ENCODE measurements around the gene ZBTB46.
A peak's percentile ranks its signal among the peaks of the same experiment; 100 is the strongest.
"Not testable (repeated sequence)": the region's sequence is repeated elsewhere in the genome, so short reads cannot be mapped to it uniquely, and the experiment has no call there.

The ZBTB46 gene, protein sequence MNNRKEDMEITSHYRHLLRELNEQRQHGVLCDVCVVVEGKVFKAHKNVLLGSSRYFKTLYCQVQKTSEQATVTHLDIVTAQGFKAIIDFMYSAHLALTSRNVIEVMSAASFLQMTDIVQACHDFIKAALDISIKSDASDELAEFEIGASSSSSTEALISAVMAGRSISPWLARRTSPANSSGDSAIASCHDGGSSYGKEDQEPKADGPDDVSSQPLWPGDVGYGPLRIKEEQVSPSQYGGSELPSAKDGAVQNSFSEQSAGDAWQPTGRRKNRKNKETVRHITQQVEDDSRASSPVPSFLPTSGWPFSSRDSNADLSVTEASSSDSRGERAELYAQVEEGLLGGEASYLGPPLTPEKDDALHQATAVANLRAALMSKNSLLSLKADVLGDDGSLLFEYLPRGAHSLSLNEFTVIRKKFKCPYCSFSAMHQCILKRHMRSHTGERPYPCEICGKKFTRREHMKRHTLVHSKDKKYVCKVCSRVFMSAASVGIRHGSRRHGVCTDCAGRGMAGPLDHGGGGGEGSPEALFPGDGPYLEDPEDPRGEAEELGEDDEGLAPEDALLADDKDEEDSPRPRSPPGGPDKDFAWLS

GRCh38 chr20:63830841-63831588 is at the start of gene ZBTB46:
Gene ZBTB46, minus strand, starts transcription at chr20:63831264. Its CDS starts 40,507 bp downstream, at chr20:63790757.
- peak; percentile 99 for DNase-seq (ENCODE audit: low spot score)

GRCh38 chr20:63878899-63879663 is 48.0 kb upstream of the ZBTB46 start:
- DNase-seq (ENCODE audit: low spot score): no peak

GRCh38 chr20:63877755-63878470 is 46.8 kb upstream of the ZBTB46 start:
- DNase-seq (ENCODE audit: low spot score): no peak

DNA sequence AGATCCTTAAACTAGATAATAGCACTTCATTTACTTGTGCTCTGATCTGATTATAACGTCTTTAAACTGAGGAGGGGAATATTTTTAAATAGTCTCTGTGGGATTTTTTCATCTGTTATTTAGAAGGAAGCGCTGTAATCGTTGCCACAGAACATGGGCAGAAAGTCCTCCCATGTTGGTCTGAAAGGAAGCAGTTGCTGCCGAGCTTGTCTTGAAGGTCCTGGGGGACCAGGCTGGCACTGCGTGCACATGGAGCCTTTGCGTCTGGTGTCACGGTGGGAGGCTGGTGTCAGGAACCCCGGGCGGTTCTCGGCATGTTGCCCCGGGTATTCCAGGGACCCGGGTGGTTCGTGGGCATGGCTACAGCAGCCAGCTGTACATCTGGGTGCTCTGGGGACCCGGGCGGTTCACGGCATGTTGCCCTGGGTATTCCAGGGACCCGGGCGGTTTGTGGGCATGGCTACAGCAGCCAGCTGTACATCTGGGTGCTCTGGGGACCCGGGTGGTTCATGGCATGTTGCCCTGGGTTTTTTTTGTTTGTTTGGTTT is 45.5 kb upstream of the ZBTB46 start:
- DNase-seq (ENCODE audit: low spot score): no peak

DNA sequence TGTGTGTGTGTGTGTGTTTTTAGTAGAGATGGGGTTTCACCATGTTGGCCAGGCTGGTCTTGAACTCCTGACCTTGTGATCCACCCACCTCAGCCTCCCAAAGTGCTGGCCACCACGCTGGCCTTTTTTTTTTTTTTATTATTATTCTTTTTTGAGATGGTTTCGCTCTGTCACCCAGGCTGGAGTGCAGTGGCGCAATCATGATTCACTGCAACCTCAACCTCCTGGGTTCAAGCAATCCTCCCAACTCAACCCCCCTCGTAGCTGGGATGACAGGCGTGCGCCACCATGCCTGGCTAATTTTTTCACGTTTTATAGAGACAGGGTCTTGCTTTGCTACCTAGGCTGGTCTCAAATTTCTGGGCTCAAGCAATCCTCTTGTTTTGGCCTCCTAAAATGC is 43.2 kb upstream of the ZBTB46 start:
- DNase-seq (ENCODE audit: low spot score): not testable (repeated sequence)

GRCh38 chr20:63873477-63873971 is 42.5 kb upstream of the ZBTB46 start:
- DNase-seq (ENCODE audit: low spot score): peak; percentile 65

DNA sequence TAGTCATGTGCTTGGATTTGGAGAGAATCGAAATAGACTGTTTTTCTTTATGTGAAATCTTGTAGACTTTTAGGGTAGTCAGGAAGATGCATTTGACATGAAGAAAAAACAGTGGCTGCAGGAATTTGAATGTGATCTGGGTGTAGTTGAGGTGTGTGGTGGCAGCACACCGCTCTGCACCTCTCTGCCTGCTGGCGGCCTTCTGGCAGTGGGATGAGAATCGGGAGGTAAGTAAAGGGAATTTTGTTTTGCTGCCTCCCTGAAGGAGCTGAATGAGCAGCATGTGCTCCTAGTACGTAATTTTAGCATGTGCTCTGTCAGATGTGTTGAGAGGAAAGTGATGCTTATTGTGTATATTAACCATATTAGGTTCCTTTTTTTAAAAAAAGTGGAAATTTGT is 37.2 kb upstream of the ZBTB46 start:
- no peak for DNase-seq (ENCODE audit: low spot score)

DNA sequence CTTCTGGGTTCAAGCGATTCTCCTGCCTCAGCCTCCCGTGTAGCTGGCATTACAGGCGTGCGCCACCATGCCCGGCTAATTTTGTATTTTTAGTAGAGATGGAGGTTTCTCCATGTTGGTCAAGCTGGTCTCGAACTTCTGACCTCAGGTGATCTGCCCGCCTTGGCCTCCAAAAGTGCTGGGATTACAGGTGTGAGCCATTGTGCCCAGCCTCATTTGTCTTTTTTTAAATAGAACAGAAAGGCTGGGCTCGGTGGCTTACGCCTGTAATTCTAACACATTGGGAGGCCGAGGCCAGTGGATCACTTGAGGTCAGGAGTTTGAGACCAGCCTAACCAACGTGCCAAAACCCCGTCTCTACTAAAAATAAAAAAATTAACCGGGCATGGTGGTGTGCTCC is 36.0 kb upstream of the ZBTB46 start:
- not testable (repeated sequence) for DNase-seq (ENCODE audit: low spot score)

- DNase-seq (ENCODE audit: low spot score): peak; percentile 99
Measured at GRCh38 chr20:63864978-63865640, 34.0 kb upstream of the ZBTB46 start, which contains the start of gene TPD52L2. Gene TPD52L2, plus strand, starts transcription at chr20:63865270. Its CDS starts 96 bp downstream, at chr20:63865366.

DNA sequence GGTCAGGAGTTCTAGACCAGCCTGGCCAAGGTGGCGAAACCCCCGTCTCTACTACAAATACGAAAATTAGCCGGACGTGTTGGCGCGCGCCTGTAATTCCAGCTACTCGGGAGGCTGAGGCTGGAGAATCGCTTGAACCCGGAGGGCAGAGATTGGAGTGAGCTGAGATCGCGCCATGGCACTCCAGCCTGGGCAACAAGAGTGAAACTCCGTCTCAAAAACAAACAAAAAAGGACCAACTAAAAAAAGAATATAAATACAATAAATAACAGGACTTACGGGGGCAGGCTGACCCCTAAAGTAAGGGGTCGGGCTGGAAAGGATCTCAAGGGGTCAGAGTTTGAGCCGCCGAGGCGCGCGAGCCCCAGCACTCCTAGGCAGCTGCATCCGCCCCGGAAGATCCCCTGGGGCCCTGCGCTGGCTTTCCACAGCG is 33.5 kb upstream of the ZBTB46 start:
- DNase-seq (ENCODE audit: low spot score): no peak

GRCh38 chr20:63863798-63864544 is 32.9 kb upstream of the ZBTB46 start:
- peak; percentile 92 for DNase-seq (ENCODE audit: low spot score)

DNA sequence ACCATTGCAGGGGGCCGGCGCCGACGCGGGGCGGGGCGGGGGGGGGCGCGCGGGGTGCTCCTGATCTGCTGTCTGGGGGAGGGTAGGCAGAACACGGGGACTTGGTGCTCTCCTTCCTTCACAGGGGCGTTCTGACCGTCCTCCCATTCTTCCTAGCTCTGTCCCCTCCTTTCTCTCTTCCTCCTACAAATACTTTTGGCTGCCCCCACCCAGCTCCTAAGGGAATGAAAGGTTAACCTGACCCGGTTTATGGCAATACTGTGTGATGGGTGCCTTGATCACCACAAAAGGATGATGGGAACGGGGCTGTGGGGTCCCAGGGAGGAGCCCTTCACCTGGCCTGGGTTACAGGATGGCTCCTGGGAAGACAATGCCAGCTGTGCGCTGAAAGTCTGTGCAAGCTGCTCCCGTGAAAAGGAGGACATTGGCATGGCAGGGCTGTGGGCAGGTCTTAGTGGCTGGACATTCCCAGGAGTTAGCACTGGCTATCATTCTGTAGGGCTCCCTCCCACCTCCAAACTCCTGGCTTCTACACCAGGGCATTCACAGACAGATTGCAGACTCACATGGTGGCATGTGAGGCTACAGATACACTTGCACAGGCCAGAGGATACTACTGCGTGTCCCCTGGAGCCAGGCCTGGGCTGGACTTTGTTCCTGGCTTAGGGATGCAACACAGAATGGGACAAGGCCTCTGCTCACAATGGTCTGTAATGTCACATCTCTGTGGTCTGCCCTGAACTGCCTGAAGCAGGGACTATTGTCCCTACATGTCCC is 32.1 kb upstream of the ZBTB46 start:
- no peak for DNase-seq (ENCODE audit: low spot score)

DNA sequence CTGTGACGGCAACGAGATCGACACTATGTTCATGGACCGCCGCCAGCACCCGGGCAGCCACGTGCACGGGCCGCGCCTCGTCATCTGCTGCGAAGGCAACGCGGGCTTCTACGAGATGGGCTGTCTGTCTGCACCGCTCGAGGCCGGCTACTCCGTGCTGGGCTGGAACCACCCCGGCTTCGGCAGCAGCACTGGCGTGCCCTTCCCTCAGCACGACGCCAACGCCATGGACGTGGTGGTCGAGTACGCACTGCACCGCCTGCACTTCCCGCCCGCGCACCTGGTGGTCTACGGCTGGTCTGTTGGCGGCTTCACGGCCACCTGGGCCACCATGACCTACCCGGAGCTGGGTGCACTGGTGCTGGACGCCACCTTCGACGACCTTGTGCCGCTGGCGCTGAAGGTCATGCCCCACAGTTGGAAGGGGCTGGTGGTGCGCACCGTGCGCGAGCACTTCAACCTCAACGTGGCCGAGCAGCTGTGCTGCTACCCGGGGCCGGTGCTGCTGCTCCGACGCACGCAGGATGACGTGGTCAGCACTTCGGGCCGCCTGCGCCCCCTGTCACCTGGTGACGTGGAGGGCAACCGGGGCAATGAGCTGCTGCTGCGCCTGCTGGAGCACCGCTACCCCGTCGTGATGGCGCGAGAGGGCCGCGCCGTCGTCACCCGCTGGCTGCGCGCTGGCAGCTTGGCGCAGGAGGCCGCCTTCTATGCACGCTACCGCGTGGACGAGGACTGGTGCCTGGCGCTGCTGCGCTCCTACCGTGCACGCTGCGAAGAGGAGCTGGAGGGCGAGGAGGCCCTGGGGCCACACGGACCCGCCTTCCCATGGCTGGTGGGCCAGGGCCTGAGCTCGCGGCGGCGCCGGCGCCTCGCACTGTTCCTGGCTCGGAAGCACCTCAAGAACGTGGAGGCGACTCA is 31.2 kb upstream of the ZBTB46 start:
- DNase-seq (ENCODE audit: low spot score): no peak

GRCh38 chr20:63861365-63861934 is 30.4 kb upstream of the ZBTB46 start, which contains the start of gene ABHD16B:
Gene ABHD16B, plus strand, starts transcription at chr20:63861498. Its CDS starts 43 bp downstream, at chr20:63861541.
- DNase-seq (ENCODE audit: low spot score): no peak

DNA sequence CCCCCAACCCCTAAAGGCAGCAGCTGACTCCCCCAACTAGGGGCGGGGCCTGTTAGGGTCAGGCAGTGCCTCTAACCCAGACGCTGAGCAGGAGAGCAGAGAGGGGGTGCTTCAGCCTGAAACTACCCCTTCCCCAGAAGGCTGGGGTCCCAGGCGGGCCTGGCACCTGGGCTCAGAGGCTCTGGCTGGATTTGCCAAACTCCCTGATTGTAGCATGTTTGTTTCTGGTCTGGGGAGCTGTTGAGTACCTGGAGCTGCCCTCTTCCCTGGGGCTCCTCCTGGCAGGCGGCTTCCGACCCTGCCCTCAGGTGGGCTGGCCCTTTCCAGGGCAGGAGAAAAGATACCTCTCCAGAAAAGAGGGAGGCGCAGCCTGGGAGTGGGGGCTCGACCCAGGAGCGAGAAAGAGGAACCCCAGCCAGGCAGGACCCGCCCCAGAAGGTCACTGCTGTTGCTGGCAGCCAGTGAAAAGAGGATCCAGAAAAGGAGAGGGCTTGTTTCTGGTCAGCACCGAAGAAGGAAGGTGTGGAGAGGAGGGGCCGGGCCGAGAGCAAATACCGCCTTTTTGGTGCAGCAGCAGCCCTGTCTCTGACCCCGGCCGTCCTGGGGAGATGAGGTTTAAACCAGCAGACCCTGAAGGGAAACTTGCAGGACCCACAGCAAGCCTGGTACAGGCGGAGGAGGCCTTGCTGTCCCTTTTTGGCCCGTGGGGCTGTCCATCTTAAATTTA is 29.4 kb upstream of the ZBTB46 start:
- no peak for DNase-seq (ENCODE audit: low spot score)

- no peak for DNase-seq (ENCODE audit: low spot score)
Measured at GRCh38 chr20:63859166-63859699, 28.2 kb upstream of the ZBTB46 start.

Measured in GM03348 (cell line).